GM18867 (cell line): ENCODE measurements around the gene NAT14.

Source experiments
- ATAC-seq: cut with Tn5 transposase; IDR thresholded peaks from one replicate; pipeline ENCODE4 v1.9.1; 2021; ENCODE audit warnings: mild to moderate bottlenecking, moderate library complexity; ENCODE audit not compliant: unreplicated experiment

The NAT14 gene

GRCh38 chr19:55452749-55453346 is 32.1 kb upstream of the NAT14 start:
- no peak for ATAC-seq

- no peak for ATAC-seq
Measured at GRCh38 chr19:55453511-55454260, 31.3 kb upstream of the NAT14 start.

DNA sequence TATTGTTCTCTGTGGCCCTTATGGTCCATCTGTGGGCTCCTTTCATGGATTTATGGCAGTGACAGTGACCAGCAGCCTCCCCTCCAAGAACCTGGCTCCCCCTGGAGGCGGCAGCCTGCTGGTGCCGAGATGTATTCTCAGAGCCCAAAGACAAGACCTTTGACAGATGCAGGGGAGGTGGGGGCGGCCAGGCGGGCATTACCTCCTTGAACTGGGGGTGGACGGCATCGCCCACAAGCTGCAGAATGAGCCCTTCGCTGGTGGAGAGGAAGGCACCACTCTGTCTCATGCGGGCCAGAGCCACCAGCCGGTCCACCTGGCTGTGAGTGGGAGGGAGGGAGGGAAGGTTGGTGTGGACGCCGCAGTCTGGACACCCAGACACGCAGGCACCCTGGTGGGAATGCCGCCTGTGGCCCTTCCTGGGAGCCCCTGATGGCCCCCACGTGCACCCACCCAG is 30.2 kb upstream of the NAT14 start:
- ATAC-seq = no peak

DNA sequence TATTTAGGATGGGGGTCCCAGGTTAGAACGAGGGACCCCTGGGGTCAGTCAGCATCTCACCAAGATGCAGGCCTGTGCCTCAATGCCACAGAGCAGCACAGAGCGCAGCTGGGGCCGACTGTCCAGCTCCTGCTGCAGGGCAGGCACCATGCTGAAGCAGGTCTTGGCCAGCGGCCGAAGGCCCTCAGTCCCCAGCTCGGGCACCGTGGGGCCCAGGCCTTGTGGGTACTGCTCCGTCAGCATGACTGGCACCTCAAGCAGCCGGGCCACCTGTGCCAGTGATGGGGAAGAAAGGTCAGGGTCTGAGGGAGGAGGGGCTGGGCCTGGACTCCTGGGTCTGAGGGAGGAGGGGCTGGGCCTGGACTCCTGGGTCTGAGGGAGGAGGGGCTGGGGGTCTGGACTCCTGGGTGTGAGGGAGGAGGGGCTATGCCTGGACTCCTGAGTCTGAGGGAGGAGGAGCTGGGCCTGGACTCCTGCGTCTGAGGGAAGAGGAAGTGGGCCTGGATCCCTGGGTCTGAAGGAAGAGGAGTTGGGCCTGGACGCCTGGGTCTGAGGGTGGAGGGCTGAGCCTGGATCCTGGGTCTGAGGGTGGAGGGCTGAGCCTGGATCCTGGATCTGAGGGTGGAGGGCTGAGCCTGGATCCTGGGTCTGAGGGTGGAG is 29.3 kb upstream of the NAT14 start:
- no peak for ATAC-seq

DNA sequence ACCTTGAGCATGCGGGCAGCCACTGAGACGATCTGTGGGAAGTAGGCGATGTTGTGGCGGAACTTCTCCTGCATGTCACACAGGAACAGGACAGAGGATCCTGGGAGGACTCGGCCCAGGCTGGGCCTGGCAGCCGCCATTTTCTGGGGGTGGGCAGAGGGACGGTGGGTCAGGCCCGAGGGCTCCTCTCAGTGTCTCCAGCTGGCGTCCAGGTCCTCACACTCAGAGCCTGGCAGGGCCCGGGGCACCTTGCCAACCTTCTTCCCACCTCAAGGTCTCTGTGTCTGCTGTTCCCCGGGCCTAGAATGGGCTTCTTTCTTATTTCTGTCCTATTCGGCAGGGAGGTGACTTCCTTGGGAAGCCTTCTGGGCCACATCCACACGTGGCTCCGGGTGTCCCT is 28.6 kb upstream of the NAT14 start:
- no peak for ATAC-seq

DNA sequence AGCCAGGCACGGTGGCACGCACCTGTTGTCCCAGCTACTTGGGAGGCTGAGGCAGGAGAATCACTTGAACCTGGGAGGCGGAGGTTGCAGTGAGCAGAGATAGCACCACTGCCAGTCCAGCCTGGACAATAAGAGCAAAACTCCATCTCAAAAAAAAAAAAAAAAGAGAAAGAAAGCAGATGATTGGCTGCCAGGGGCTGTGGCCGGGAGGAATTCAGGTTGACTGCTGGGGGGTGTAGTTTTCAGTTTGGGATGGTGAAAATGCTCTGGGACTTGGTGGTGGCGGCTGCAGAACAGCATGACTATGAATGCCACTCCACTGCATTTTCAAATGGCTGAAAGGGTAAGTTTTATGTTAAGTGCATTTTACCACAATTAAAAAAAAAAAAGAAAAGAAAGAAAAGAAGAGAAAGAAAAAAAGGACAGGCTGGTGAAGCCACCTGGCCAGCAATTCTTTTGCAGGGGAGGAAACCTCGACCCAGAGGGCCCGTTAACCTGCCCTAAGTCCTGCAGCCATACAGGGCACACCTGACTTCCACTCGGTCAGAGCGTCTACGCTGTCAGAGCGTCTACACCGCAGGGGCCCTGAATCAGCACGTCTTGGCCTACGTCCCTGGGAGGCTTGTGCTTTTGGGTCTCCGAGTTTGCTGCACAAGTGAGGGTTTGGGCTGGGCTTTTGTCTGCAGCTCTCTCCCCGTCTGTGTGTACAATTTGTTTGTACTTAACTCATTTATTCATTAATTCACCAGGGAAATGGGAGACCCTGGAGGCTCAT is 27.1 kb upstream of the NAT14 start:
- ATAC-seq = no peak

DNA sequence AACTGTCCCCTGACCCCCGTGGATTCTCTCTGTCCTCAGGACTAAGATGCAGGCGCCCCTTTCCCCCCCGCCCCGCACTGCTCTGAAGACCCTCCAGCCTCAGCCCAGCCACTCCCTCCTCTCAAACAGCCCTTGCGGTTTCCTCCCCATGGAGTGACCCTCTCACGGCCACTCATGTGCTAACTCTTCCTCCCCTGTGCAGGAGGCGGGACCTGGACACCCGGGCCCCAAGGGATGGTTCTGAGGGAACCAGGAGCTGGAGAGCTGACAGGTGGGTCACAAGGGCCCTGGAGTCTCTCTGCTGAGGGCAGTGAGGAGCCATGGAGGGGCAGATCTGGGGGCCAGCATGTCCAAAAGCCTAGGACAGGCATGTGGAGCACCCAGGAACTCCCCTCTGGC is 25.4 kb upstream of the NAT14 start:
- no peak for ATAC-seq

DNA sequence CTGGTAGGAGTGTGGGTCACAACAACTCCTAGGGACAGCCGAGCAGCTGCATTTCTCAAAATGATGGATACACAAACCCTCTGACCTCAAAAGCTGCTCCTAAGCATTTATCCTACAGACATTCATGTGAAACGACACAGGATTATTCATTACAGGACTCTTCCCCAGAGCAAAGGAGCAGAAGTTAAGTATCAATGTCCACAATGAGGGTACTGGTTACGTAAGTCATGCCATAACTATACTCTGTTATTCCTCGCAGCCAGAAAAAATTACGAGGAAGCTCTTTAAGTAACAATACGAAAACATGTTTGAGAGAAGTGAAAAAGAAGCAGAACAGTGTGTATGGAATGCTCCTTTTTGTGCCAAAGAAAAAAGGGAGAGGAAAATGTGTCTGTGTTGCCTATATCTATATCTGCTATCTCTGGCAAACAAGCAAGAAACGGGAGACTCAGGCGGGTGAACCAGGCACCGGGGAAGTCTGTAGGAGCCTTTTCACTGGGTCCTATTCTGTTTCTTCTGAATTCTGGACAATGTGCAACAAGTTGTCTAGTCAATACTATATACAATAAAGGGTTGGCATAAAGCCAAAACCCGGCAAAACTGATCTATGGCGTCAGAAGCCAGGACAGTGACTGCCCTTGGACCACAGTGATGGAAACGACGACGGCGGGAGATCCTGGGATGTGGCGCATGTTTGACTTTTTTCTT is 24.9 kb upstream of the NAT14 start:
- ATAC-seq = no peak

DNA sequence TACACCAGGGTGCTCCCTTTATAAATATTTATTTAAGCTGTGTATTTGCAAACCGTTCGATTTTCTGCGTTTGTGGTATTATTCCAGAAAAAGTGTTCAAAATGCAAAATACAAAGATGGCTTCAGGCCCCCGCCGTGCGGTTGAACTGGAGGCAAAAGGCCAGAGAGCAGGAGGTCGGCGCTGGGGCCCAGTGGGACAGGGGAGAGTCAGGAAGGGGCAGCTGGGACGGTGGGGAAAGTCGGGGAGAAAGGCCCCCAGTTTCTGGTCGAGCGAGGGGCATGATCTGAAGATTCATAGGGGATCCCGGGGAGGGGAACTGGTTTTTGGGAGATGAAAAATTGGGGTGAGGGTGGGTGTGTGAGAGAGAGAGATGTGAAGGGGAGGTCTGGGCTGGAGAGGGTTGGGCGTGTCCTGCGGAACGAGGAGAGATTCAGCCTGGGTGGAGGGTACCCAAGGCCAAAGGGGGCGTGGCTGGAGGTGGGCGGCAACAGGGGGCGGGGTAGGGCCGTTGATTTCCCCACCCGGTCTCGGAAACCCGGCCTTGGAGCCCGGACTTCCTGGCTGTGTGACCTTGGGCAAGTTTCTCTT is 24.2 kb upstream of the NAT14 start:
- ATAC-seq = no peak

DNA sequence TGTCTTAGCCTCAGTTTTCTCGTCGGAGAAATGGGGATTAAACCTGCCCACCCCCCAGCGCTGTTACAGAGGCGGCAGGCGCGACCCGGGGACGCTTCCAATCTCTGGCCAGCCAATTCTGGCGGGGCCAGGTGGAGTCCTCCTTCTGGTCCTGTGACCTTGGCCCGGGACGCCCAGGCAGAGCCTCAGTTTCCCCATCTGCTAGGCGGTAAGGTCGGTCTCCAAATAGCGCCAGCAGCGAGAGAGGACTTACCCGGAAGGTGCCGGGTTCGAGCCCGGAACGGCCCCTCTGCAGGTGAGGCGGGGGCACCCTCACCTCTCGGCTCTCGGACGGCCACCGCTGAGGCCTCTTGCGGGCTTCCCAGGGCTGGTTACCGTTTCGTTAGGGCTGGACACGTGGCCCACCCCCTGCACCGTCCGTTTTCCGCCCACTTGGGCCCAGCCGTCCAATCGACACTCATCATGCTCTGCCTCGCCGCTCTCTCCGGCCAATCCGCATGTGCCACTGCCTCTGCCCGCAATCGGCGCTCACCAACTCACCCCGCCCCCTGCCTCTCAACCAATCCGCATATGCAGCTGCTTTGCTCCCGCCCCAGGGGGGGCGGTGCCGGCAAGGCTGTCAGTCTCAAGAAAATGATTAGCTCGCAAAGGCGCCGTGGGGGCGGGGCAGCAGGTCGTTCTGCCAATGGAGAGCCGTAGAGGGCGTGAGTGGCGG is 23.6 kb upstream of the NAT14 start, which contains the start of gene ISOC2:
Gene ISOC2, minus strand, starts transcription at position 384 of the 715 bp plus-strand sequence. CDS start 5,156 bp downstream, outside the sequence.
- peak; percentile 89 for ATAC-seq

DNA sequence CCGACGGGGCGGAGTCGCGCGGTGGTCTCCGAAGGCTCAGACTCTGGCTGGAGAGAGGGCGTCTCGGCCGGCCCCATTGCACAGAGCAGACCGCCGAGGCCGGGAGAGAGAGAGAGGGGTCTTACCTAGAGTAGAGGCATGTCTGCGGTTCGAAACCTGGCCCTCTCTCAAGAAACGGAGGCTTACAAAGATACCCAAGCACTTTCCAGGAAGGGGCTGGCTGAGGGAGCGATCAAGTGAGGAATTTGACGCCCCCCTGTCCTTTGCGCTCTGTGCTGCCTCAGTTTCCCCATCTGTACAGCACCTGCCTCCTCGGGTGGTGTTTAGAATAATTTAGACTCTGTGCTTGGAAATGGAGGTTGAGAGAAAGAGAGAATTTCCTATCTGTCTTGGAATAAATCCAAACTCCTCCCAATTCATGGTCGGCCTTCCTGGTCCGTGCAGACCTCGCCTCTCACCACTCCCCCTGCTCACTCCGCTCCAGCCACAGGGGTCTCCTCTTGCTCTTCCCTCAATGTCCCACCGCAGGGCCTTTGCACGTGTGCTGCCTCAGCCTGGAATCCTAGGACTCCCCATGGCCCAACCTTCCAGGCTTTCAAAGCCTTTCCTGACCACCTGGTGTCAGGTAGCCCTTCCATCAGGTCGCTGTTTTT is 22.9 kb upstream of the NAT14 start:
- ATAC-seq = no peak

DNA sequence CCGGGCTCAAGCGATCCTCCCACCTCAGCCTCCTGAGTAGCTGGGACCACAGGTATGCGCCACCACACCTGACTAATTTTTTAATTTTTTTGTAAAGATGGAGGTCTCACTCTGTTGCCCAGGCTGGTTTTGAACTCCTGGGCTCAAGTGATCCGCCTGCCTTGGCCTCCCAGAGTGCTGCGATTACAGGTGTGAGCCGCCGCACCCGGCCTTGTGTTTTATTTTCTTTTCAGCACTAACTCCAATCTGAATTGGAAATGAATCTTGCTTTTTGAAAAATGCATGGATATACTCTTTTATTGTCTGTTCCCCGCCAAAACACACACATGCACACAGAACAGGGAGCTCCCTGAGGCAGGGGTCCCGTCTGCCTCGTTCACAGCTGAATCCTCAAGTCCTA is 22.3 kb upstream of the NAT14 start:
- ATAC-seq = no peak

DNA sequence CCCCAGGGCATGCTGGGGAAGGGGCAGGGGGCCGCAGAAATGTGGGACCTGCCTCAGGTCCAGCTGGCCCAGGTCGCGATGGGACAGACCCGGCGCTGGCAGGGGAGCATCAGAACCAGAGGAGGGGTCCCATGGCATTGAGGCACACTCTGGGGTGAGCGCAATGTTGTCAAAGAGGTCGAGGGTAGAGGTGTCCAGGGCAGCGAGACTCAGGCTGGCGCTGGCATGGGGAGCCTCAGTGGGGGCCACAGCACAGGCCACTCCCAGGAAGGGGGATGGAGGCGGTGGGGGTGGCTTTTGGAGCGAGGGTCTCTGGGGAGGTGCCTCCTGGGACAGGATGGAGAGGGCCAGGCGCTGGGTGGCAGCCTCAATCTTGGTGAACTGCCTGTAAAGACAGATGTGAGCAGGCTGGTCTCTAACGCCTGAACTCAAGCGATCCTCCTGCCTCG is 21.4 kb upstream of the NAT14 start:
- ATAC-seq = no peak

DNA sequence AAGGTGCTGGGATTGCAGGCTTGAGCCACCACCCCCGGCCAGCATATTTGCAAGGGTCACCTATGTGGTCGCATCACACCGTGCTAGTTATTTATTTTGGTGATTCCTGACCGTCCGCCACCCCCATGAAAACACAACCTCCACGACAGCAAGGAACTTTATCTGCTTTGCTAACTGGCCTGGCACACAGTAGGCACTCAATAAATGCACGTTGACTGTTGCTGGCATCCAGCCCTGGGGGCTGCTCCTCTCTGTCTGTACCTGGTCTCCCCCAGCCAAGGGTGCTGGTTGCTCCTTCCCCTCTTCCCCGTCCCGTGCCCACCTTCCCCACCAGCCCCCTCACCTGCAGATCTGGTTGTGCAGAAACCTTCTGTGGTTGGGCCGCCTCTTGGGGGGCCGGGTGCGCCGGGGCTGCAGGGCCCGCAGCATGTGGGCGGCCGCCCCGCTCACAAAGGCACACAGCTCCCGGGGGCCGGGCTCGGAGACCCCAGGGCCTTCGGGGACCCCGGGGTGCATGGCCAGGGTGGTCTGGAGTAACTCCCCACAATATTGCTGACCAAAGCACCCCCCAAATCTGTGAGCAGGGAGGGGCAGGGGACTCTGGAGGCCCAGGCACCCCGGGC is 20.8 kb upstream of the NAT14 start:
- ATAC-seq = no peak

DNA sequence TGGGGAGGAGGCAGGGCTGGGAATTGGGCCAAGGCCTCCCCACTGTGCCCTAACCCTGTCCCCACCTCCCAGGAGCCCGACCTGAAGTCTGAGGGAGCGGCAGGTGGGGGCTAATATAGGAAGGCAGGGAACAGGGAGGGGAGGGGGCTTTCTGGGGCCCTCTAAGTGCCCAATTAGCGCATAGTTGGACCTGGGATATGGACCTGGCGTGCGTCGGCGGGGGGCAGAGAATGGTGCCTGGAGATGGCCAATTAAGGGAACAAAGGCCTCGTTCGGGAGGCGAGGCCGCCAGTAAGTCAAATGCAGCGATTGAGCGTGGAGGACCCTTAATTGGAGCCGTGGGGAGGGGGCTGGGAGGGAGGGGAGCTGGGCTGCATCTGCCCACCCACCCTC is 20.3 kb upstream of the NAT14 start, which contains the start of gene C19orf85:
Gene C19orf85, minus strand, starts transcription at position 90 of the 393 bp plus-strand sequence. CDS start 197 bp downstream, outside the sequence.
- no peak for ATAC-seq

GRCh38 chr19:55465460-55466240 is 19.3 kb upstream of the NAT14 start:
- ATAC-seq = no peak

- no peak for ATAC-seq
Measured at GRCh38 chr19:55466241-55466614, 18.8 kb upstream of the NAT14 start.
